Stomach (tissue), 4 donors: Measurements from ENCODE around the gene TRNP1.

Source experiments
- POLR2A ChIP-seq, 4 donors: fragments of 450-650 bp; IDR thresholded peaks; one replicate each; pipeline ENCODE4 v1.6.1; 2016; ENCODE audit warnings: antibody characterized with exemption in 4 of 4, control low read depth in 2 of 4, mild to moderate bottlenecking in 1 of 4, moderate library complexity in 1 of 4
- TF ChIP-seq, protein P1 (sequence below), 7 experiments: fragments of 450-650 bp in 4 of 7; fragments of 200-600 bp in 3 of 7; sonication (generic) in 3 of 7; IDR thresholded peaks; one replicate each; pipeline ENCODE4 v1.5.1; 2016 to 2019; ENCODE audit warnings: antibody characterized with exemption in 7 of 7, control low read depth in 2 of 7, mild to moderate bottlenecking in 1 of 7

DNA sequence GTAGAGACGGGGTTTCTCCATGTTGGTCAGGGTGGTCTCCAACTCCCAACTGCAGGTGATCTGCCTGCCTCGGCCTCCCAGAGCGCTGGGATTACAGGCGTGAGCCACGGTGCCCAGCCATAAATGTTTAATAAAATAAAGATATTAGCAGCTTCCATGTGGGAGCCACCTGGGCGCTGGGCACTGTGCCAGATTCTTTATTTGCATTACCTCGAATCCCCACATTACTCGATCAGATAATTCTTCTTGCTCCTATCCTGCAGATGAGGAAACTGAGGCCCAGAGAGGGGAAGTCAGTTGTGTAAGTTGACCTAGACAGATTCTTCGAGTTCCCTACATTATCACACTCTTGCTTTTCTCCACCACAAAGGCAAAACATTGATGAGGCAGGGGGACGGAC, 44.0 kb downstream of the TRNP1 start:
- TF ChIP-seq, protein P1, sequence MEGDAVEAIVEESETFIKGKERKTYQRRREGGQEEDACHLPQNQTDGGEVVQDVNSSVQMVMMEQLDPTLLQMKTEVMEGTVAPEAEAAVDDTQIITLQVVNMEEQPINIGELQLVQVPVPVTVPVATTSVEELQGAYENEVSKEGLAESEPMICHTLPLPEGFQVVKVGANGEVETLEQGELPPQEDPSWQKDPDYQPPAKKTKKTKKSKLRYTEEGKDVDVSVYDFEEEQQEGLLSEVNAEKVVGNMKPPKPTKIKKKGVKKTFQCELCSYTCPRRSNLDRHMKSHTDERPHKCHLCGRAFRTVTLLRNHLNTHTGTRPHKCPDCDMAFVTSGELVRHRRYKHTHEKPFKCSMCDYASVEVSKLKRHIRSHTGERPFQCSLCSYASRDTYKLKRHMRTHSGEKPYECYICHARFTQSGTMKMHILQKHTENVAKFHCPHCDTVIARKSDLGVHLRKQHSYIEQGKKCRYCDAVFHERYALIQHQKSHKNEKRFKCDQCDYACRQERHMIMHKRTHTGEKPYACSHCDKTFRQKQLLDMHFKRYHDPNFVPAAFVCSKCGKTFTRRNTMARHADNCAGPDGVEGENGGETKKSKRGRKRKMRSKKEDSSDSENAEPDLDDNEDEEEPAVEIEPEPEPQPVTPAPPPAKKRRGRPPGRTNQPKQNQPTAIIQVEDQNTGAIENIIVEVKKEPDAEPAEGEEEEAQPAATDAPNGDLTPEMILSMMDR (IDR thresholded peaks at IDR 0.05): no peak
- no peak for TF ChIP-seq POLR2A (IDR thresholded peaks at IDR 0.05)
